OCI-M2 (cell line): ENCODE data around the gene OR2T3.
"Not testable (repeated sequence)": the region's sequence is repeated elsewhere in the genome, so short reads cannot be mapped to it uniquely, and the experiment has no call there.

Source experiments
- DNase-seq: peaks from one replicate; lab custom pipeline; 2025; ENCODE audit not compliant: unreplicated experiment; lab: John Stamatoyannopoulos, UW

The OR2T3 gene

DNA sequence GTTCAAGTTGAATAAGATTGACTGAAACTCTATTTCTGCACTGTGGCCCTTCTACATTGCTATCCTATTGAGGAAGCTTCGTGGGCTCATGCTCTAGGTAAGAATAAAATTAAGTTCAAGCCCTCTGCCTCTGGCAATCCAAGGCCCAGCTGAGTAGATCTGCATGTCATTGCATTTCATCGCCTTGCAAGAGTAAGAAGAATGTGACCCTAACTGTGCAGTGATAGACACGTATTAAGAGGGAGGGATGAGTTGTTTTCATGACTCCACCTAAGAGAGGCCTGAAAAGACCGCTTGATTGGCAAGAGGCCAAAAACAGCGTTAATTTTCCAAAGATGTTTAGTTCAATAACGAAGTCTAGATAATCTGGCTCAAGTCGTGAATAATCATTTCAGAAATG lies 14.0 kb upstream of the OR2T3 start:
- not testable (repeated sequence) for DNase-seq

DNA sequence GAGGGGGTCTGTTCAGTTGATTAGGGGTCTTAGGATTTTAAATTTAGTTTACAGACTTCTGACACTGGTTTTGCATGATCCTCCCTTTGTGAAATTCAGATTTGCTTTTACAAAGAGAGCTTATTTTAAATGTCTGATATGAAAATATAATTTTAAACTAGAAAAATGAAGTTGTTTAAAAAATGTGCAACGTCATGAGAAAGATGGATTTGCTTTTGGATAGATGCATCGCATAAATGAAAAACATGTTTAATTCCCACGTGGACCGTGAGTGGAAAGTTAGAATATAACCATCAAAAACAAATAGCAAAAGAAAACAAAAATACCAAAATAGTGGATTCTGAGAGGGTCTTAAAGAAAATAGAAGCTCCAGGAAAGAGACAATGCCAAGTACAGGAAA lies 2.0 kb upstream of the OR2T3 start:
- DNase-seq, result no peak

DNA sequence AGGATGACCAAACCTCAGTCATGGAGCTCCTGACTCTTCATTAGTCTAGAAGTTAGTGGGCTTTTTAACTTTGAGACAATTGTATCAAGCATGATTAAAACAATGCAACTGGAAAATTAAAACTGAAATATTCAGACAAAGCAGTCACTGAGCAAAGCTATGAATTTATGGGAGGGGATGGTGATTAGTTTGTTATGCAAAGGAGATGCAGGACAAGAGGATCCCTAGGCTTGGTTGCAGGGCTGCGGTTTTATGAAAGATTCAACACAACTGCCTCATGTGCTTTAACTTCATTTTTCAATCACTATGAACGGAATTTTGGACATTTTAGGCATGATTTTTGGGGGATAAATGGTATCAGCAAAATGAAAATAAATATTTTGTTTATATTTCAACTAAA lies 1.0 kb upstream of the OR2T3 start:
- DNase-seq, result not testable (repeated sequence)

DNA sequence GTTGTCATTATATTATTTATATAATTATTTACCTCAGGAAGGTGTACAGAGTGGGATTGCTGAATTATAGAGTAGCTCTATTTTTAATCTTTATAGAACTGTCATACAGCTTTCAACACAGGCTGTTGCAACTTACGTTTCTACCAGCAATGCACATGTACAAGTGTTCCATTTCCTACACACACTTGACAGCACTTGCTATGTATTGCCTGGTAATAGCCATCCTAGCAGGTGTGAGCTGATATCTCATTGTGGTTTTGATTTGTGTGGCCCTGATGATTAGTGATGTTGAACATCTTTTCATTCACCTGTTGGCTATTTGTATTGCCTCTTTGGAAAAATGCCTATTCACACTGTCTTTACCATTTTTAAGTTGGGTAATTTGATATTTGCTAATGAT lies 2.5 kb downstream of the OR2T3 start:
- DNase-seq, result not testable (repeated sequence)

DNA sequence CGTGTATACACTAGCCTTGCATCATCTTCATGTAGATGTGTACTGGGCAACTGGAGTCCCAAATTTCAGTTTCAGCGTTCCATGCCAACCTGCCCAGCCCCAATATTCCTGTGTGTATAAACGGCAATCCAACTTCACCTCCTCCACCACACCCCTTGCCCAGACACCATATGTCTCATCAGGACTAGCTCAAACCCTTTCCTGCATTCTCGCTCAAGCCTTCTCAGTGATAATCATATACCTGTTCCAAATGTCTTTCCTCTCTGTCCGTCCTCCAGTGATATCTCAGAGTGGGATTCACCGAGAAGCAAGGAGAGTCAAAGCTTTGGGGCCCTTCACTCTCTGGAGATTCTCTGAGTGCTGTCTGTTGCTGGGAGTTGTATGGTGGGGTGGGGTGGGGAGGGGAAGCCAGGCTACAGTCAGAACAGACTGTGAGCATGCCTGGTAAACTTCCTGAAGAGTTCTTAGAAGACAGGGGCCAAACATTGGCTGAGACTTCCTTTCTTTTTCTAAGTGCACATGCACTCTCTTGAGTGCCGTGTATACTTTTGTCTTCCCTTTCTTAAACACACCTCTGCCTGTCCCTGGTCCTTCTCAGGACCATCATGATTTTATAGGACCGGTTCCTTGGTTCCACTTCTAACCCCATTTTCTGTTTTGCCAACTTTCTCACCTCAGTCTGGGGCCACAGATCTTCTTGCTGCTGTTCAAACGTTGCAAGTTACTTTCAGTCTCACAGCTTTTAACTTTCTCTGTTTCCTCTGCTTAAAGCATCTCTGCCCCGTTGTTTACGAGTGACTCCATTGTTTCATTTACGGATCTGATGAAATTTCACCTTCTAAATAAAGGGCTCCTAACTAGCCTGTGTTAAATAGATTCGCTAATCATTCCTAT lies 8.8 kb downstream of the OR2T3 start:
- not testable (repeated sequence) for DNase-seq

DNA sequence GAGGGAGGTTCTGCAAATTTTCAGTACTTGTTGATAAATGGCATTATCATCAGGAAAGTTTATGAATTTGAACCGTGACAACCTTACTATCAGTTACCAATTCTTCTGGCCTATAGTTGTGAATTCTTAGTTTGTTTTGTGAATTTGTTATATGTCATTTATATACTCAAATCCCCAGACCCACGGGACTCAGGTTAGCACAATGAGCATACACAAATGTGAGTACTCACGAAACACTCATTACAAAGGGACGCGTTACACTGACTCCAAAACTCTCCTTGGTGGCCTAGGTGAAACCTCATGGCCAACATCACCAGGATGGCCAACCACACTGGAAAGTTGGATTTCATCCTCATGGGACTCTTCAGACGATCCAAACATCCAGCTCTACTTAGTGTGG lies 15.1 kb downstream of the OR2T3 start, which contains the start of gene OR2T5:
OR2T5 (plus strand) TSS at position 301 of the 400 bp plus-strand sequence; CDS start at position 301, 0 bp downstream.
- DNase-seq, result not testable (repeated sequence)

DNA sequence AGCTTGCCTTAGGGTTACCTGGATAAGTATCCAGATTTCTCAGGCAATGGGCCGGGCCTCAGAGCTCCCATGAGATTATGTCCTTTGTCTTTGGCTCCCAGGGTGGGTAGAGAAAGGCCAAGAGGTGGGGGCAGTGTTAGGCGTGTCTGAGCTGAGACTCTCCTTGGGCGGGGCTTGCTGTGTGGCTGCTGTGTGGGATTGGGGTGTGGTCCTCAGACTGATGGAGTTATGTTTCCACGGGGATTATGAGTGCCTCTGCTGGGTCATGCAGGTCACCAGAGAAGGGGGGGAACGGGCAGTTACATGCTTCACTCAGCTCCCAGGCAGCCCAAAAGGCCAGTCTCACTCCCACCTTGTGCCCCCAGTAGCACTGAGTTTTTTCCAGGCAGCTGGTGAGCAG lies 23.5 kb downstream of the OR2T3 start:
- DNase-seq, result not testable (repeated sequence)

DNA sequence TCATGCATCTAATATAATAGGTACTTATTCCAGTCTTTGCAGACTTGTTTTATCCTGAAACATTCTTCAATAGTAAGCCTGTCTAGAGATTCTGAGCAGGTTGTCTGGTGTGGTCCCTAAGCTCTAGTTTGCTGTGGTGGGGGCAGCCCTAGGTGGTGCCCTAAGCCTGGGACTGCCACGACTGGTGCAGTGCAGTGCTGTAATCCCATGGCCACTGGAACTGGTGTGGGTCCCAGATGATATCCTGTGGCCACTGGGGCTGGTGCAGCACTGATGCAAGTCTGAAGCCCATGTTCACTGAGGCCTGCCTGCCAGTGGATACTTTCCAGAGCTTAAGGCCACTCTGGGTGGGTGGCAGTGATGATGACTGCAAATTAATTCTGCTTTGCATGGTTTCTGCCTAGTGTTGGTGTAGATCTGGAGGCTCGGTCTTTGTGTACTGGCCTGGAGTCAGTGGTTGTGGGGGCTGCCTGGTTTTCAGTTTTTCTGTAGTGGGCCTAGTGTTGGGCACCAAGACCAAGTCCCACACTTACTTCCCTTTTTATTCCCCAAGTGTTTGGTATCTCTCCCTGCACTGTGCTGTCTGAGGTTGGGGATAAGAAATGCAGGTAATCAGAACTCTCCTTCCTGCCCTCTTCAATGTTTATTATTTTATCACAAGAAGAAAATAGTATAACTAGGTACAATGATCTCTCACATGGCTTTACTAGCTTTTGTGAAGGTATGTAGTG lies 27.3 kb downstream of the OR2T3 start:
- DNase-seq, result not testable (repeated sequence)

DNA sequence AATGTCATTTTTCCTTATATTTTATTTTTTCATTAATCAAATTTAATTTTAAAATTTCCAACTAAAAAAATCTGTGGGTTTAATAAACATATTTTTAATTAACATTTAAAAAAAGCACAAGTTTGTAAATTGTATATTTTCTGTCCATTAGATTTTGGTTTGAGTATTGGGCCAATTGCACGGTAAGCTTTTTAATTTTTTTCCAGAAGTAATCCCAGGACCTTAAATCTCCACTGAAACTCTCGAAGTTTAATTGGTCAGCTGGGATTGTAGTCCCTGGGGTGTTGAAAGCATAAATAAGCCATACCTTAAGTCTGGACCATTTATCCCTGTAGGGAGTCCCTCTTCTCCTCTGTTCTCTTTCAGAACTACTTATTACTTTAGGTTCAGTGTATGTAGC lies 34.6 kb downstream of the OR2T3 start, which contains the start of gene OR2G6:
OR2G6 (plus strand) TSS at position 301 of the 400 bp plus-strand sequence. CDS start 13,574 bp downstream, outside the sequence.
- DNase-seq, result not testable (repeated sequence)

DNA sequence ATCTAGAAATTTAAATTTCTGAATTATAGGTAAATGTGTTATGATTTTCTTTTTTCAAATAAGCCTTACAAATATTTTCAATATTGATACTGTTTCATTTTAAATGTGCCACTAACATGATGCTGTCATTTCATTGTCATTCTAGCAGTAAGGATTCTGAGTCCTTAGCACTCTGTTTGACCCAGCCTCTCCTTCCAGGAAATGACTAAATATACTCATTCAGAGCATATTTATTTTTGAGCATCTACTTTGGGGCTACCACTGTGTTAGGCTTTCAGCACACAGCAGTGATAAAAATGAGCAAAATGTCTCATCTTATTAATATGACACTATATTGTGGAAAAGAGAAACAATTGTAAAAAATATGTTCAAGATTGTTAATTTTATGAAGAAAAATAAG lies 37.1 kb downstream of the OR2T3 start:
- DNase-seq, result not testable (repeated sequence)

DNA sequence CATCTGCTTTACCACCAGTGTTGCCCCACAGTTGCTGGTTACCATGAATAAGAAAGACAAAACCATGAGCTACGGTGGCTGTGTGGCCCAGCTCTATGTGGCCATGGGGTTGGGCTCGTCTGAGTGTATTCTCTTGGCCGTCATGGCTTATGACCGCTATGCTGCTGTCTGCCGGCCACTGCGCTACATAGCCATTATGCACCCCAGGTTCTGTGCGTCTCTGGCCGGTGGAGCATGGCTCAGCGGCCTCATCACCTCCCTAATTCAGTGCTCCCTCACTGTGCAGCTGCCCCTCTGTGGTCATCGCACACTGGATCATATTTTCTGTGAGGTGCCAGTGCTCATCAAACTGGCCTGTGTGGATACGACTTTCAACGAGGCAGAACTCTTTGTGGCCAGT lies 48.7 kb downstream of the OR2T3 start:
- DNase-seq, result no peak
